GM21723 (cell line): ENCODE results near the gene NFKB1.

Experiments
- ATAC-seq: cut with Tn5 transposase; IDR thresholded peaks from one replicate; pipeline ENCODE4 v1.9.1; 2021; ENCODE audit warnings: mild to moderate bottlenecking, moderate library complexity; ENCODE audit not compliant: unreplicated experiment

The NFKB1 gene

DNA sequence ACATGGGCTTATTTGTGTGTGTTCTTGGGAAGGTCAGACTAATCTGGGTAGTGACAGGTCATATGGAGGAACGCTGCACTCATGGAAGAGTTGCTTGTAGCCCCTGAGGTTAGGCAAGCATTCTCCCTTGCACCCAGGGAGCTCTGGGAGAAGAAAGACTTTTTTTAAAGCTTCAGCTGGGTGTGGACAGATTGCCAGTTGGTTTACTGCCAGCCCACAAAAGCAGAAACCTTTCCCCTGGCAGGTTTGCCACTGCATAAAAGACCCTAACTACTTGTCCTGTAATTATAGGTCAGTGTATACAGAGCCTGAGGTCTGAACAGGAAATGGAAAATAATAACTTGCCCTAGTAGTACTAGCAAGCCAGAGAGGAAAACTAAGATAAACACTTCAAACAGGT lies 7.4 kb upstream of the NFKB1 start:
- no peak for ATAC-seq

DNA sequence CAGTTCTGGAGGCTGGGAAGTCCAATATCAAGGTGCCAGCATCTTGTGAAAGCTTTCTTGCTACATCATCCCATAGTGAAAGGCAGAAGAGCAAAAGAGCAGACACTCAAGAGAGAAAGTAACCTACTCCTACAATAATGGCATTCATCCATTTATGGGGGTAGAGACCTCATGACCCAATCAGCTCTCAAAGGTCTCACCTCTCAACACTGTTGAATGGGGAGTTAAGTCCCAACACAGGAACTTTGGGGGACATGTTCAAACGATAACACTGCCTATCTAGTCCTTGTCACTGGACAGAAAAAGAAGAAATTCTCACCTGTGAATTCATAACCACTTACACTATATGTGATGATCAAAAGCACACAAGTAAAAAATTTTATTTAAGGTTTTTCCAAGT lies 6.6 kb upstream of the NFKB1 start:
- no peak for ATAC-seq

GRCh38 chr4:102497986-102498385 lies 3.2 kb upstream of the NFKB1 start:
- no peak for ATAC-seq

DNA sequence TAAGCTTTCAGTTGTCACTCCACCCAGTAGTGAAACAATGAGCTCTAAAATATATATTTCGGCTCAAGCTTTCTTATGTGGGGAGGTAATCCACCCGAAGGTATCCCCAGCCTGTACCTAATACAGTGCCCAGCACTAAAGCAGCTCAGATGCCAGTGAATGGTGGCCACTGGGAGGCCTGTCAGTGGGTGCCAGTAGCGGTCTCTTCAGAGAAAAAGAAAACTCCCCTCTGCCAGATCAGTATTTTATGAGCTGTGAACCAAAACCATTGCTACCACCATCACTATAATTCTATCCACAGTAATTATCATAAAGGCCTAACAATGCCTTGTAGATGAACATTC lies 835 bp upstream of the NFKB1 start:
- ATAC-seq = peak; percentile 26

DNA sequence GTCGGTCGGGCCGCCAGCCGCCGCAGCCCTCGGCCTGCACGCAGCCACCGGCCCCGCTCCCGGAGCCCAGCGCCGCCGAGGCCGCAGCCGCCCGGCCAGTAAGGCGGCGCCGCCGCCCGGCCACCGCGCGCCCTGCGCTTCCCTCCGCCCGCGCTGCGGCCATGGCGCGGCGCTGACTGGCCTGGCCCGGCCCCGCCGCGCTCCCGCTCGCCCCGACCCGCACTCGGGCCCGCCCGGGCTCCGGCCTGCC lies 213 bp downstream of the NFKB1 start:
- ATAC-seq = peak; percentile 38

GRCh38 chr4:102502543-102502818 lies 1.3 kb downstream of the NFKB1 start:
- no peak for ATAC-seq

DNA sequence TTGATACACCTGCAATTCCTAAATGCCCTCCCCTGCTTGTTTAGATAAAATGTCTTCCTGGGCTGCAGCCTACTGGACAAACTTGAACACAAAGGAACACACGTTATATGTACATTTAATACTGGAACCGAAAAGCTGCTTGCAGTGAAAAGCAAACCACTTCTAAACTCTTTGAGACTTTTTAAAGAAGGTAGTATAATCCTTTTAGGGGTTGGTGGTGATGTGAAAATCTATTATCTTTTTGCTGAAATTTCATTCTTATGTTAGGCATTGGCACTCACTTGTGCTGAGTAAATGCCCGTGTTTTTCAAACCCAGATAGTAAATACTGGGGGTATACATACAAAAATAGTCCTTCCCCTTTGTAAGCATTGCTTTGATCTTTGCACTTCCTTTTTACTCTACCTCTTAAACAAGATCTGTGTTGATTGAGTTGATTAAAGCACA lies 2.2 kb downstream of the NFKB1 start:
- ATAC-seq = no peak

GRCh38 chr4:102503831-102504786 lies 3.0 kb downstream of the NFKB1 start:
- no peak for ATAC-seq

- ATAC-seq = no peak
These were observed 3.8 kb downstream of the NFKB1 start for GRCh38 chr4:102504941-102505340.

DNA sequence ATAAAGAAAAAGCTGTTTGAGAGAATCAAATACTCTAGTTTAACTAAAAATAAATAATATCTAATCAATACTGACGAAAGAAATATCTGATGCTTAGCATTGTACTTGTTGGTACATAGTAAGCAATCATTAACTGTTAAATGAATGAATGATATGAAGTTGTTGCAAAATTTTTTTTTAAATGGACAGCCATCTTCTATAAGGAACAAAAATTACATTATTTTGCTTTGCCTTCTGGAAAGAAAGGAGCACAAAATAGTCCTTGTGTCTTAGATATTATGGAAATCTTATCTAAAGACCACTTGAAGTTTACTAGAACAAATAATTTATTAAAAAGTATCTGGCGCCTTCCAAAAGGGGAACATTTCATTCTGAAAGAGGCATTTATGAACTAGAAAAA lies 4.5 kb downstream of the NFKB1 start:
- no peak for ATAC-seq

- no peak for ATAC-seq
These were observed 5.4 kb downstream of the NFKB1 start for GRCh38 chr4:102506523-102506922.

DNA sequence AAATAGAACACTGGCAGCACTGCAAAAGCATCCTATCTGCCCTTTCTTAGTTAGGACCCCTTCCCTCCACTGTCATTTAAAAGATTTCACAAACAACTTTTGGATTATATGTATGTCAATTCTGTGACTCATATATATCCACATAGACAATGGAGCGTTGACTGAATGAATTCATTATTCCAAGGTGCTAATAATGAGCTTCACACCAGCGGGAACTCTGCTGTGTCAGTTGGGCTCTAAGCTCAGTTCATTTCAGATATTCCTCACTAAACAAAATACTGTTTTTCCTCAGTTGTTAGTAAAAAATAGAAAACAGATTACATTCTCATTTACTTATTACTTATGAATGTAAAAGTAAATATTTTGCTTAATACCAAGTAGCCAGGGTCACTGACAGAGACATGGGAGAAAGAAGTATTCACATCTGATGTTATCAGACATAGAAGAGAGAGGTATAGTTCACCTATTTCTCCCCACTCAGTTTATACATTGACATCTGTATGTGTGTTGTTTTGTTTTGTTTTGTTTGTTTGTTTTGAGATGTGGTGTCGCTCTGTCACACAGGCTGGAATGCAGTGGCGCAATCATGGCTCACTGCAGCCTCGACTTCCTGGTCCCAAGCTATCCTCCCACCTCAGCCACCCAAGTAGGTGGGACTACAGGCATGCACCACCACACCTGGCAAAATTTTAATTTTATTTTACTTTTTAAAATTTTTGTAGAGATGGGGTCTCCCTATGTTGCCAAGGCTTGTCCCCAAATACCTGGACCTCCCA lies 10.9 kb downstream of the NFKB1 start:
- no peak for ATAC-seq

DNA sequence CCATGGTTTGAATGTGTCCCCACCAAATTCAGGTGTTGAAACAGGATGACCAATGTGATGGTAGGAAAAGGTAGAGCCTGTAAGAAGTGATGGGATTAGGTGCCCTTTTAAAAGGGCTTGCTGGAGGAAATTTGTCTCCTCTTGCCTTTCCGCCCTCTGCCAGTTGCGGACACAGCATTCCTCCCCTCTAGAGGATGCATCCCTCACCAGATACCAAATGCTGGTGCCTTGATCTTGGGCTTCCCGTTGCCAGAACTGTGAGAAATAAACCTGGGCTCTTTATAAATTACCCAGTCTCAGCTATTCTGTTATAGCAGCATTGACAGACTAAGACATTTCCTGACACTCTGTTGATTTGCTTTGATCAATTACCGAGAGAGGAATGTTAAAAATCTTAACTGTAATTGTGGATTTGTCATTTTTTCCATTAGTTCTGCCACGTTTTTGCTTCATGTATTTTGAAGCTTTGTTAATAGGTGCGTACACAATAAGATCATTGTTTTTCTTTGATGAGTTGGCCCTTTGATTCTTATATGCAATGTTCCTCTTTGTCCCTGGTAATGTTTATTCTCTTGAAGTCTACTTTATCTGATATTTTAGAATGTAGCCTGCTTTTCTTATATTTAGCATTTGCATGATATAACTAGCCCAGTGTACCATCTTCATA lies 13.3 kb downstream of the NFKB1 start:
- no peak for ATAC-seq

DNA sequence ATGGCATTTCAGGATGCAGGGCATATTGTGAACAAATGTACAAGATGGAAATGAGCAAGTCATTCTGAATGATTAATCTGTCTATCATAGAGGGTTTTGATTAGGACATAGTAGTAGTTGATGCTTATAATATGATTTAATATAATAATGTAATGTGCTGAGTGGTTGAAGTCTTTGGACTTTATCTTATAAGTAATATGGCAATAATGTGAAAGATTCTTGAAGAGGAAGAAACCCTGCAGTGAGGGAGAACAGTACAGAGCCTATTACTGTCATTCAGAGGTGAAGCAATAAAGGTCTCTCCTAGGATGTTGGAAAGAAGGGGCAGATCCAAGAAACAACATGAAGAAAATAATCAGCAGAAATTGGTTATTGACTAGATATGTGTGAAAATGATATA lies 16.6 kb downstream of the NFKB1 start:
- ATAC-seq = no peak

GRCh38 chr4:102518703-102519131 lies 17.6 kb downstream of the NFKB1 start:
- no peak for ATAC-seq

GRCh38 chr4:102519925-102520324 lies 18.8 kb downstream of the NFKB1 start:
- no peak for ATAC-seq

DNA sequence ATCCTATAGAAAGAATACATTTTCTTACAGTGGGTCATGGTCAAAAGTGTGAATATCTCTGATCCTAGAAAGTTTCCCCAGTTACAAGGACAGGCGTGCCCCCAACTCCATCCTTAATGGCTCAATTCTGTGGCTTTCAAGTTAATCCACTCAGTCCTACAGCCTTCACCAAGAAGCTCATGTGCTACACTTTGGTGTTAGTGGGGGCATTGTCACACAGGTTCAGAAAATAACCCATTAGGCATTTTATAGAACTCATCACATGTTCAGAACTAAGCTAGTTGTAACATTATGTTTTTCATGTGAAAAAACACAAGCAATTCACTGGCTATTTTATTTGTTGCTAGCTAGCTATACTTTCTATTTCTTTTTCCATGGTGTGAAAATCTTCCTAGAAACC lies 20.4 kb downstream of the NFKB1 start:
- no peak for ATAC-seq

GRCh38 chr4:102522031-102522440 lies 20.9 kb downstream of the NFKB1 start:
- no peak for ATAC-seq

GRCh38 chr4:102524691-102525090 lies 23.5 kb downstream of the NFKB1 start:
- ATAC-seq = no peak

- ATAC-seq = no peak
These were observed 23.9 kb downstream of the NFKB1 start for GRCh38 chr4:102525097-102525496.

DNA sequence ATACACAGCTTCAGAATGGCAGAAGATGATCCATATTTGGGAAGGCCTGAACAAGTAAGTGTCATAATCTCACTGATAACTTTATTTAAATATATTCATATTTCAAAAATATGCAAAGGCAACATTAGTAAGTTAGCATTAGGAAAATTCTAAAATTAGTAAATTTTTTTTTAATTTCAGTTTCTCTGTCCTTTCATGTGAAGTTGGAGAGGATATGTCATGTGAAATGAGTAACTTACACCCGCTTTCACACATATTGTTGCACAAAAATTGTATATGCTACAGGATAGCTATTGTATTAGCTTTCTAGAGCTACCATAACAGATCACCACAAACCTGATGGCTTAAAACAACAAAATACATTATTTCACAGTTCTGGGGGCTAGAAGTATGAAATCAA lies 24.3 kb downstream of the NFKB1 start:
- no peak for ATAC-seq

DNA sequence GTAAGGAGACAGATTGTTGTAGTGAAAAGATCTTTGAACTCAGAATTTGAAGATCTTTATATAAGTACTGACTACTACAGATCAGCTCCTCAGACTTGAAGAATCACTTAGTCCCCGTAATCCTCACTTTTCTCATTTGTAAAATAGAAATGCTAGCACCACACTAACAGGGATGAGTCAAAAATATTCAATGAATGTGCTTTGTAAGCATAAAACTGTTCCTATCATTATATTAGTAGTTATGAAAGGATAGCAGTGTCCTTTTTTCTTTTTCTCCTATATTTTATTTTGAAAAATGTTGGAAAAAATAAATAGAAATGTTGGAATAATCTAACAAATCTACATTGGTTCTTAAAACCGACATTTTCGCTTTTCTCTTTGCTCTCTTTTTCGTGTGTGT lies 25.4 kb downstream of the NFKB1 start:
- no peak for ATAC-seq
